ENCODE data around the gene PSMA6.

PSMA6 gene

DNA sequence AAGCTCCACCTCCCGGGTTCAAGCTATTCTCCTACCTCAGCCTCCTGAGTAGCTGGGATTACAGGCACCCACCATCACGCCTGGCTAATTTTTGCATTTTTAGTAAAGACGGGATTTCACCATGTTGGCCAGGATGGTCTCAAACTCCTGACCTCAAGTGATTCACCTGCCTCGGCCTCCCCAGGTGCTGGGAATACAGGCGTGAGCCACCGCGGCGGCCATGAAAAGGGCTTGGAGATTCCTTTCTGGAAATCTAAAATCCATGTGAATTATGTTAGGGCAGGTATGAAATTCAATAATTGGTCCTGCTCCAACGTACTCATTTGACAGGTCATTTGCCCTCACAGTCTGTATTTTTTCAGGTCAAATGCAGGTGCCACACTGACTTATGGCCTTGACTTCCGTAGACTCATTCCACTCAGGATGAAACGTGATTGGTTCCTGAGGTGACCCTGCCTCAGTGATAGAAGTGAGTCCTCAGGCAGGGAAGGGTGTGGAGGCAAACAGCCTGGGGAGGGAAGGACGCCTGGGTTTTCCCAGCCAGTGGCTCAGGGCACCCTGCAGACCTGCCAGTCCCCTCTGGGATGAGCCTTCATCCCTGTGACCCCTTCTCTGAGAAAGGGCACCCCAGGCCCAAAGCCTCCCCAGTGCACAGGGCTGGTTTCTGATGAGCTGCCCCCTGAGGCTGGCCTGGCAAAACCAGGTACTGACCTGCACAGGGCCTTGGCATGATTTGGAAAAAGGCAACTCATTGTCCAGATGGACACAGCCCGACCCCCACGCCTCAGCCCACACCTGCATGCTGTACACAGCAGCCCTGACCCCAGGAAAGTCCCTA, 48.7 kb downstream of the PSMA6 start:
- peak overlapping the region; percentile 16 for H4K8ac ChIP-seq (ENCODE audit: low read depth, low read length)
- peaks cover 25% of the 10 kb centered on the region for H3K79me1 ChIP-seq (ENCODE audit: low read length)
- no peaks in the 10 kb centered on the region for H3K36me3 ChIP-seq (ENCODE audit: control insufficient read depth in 1 of 2, insufficient read depth in 2 of 2, low read length in 2 of 2)
- H2BK12ac ChIP-seq (ENCODE audit: low read length), result peak overlapping the region; percentile 21
- no peak overlapping the region for H2AFZ ChIP-seq (ENCODE audit: insufficient read depth, low read length, poor library complexity)
- WGBS (ENCODE audit: extremely low coverage, insufficient coverage, insufficient read length), result no CpG with 5 or more reads among the region's 14 CpGs
- H2BK5ac ChIP-seq (ENCODE audit: low read depth, low read length, poor library complexity), result no peak overlapping the region
- H2AK5ac ChIP-seq (ENCODE audit: low read length), result no peak overlapping the region
- H4K91ac ChIP-seq (ENCODE audit: low read depth, low read length), result peak overlapping the region; percentile 53
- DNase-seq, result no peak
- H3K9ac ChIP-seq (ENCODE audit: low read length), result no peak overlapping the region
- H4K12ac ChIP-seq (ENCODE audit: low read depth, low read length), result no peak overlapping the region
- no peak overlapping the region for H3K23ac ChIP-seq (ENCODE audit: low read length)
- H3K18ac ChIP-seq (ENCODE audit: low read length), result no peak overlapping the region
- H2BK120ac ChIP-seq (ENCODE audit: insufficient read depth, low read length, poor library complexity), result no peak overlapping the region
- H3K4me3 ChIP-seq (ENCODE audit: low read depth, low read length), result no peak overlapping the region
- H3K4me1 ChIP-seq (ENCODE audit: control insufficient read depth in 1 of 2, insufficient read depth in 2 of 2, low read length in 2 of 2), result peaks cover 27 to 32% of the 10 kb centered on the region in 2 experiments
- H3K14ac ChIP-seq (ENCODE audit: low read length), result peak overlapping the region; percentile 4
- H3K4me2 ChIP-seq (ENCODE audit: low read length), result no peak overlapping the region
- H3K27ac ChIP-seq (ENCODE audit: low read depth, low read length), result no peak overlapping the region
- no peaks in the 10 kb centered on the region for H3K9me3 ChIP-seq (ENCODE audit: insufficient read depth, low read depth, low read length)
- peaks cover 6% of the 10 kb centered on the region for H3K79me2 ChIP-seq (ENCODE audit: control insufficient read depth, insufficient read depth, low read length, poor library complexity)
- H3K4ac ChIP-seq (ENCODE audit: low read depth, low read length), result no peak overlapping the region
- H3K27me3 ChIP-seq (ENCODE audit: insufficient read depth, low read length), result no peaks in the 10 kb centered on the region

DNA sequence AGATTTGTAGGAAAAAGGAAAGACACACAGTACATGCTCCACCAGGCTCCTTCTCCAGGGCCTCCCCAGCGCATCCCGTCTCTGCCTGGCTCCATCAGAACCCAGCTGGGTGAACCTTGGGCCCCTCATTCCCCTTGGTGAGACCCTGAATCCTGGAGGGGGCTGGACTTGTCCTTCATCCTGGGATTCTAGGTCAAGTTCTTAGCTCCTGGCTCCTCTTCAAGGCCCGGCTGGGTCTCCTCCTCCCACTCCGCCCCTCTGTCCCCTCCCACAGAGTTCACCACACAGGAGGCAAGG, 49.2 kb downstream of the PSMA6 start:
- H3K27me3 ChIP-seq (ENCODE audit: insufficient read depth, low read length), result no peaks in the 10 kb centered on the region

DNA sequence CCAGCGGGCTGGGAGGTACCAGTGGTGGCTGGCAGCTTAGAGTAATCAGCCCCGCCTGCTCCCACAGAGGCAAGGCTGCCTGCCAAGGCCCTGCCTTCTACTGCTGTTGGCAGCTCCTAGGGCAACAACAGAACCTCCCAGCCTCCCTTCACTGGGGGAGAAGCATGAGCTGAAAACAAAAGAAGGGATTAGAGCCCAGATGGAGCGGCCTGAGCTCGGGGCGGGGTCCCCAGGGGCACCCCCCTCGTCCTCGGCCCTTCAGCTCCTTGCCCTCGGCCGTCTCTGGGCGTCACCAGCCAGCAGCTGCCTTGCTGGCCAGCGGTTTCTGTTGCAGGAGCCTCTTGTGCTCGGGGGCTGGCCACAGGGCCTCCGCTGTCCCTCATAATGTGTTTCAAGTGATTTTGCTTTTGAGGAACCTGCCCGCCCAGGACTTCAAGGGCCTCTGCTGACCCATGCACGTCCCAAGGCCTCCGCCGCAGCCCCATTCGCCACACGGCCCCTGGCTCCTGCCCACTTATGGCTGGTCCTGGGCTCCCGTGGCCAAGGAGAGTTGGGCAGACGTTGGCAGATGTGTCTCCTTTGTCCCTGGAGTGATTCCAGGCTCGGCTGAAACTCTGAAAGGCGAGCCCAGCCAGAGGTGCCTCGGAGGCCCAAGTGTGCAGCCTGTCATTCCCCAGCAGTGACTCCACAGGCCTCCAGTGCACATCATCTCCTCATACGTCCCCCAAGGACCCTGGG, 49.7 kb downstream of the PSMA6 start:
- peak overlapping the region; percentile 66 for H3K14ac ChIP-seq (ENCODE audit: low read length)
- H3K4me3 ChIP-seq (ENCODE audit: low read depth, low read length), result no peak overlapping the region
- H3K27ac ChIP-seq (ENCODE audit: low read depth, low read length), result peak overlapping the region; percentile 5
- no CpG with 5 or more reads among the region's 25 CpGs for WGBS (ENCODE audit: extremely low coverage, insufficient coverage, insufficient read length)
- H2BK12ac ChIP-seq (ENCODE audit: low read length), result peak overlapping the region; percentile 64
- H3K79me2 ChIP-seq (ENCODE audit: control insufficient read depth, insufficient read depth, low read length, poor library complexity), result peaks cover 5% of the 10 kb centered on the region
- H3K9me3 ChIP-seq (ENCODE audit: insufficient read depth, low read depth, low read length), result no peaks in the 10 kb centered on the region
- H3K4me2 ChIP-seq (ENCODE audit: low read length), result no peak overlapping the region
- peak overlapping the region; percentile 6 for H3K18ac ChIP-seq (ENCODE audit: low read length)
- H2AFZ ChIP-seq (ENCODE audit: insufficient read depth, low read length, poor library complexity), result peak overlapping the region; percentile 73
- H4K12ac ChIP-seq (ENCODE audit: low read depth, low read length), result peak overlapping the region; percentile 20
- peak overlapping the region; percentile 15 for H2BK5ac ChIP-seq (ENCODE audit: low read depth, low read length, poor library complexity)
- H4K8ac ChIP-seq (ENCODE audit: low read depth, low read length), result peak overlapping the region; percentile 3
- H3K4me1 ChIP-seq (ENCODE audit: control insufficient read depth in 1 of 2, insufficient read depth in 2 of 2, low read length in 2 of 2), result peaks cover 22 to 27% of the 10 kb centered on the region in 2 experiments
- no peak overlapping the region for H3K4ac ChIP-seq (ENCODE audit: low read depth, low read length)
- peak; percentile 32 to 68 for DNase-seq
- peak overlapping the region; percentile 53 for H4K91ac ChIP-seq (ENCODE audit: low read depth, low read length)
- no peaks in the 10 kb centered on the region for H3K27me3 ChIP-seq (ENCODE audit: insufficient read depth, low read length)
- peaks cover 21% of the 10 kb centered on the region for H3K79me1 ChIP-seq (ENCODE audit: low read length)
- H2AK5ac ChIP-seq (ENCODE audit: low read length), result peak overlapping the region; percentile 0
- no peak overlapping the region for H3K9ac ChIP-seq (ENCODE audit: low read length)
- H3K23ac ChIP-seq (ENCODE audit: low read length), result no peak overlapping the region
- H2BK120ac ChIP-seq (ENCODE audit: insufficient read depth, low read length, poor library complexity), result peak overlapping the region; percentile 7
- no peaks in the 10 kb centered on the region for H3K36me3 ChIP-seq (ENCODE audit: control insufficient read depth in 1 of 2, insufficient read depth in 2 of 2, low read length in 2 of 2)

More for the DNA sequence above, 49.2 kb downstream of the PSMA6 start:
- peaks cover 22% of the 10 kb centered on the region for H3K79me1 ChIP-seq (ENCODE audit: low read length)
- H3K36me3 ChIP-seq (ENCODE audit: control insufficient read depth in 1 of 2, insufficient read depth in 2 of 2, low read length in 2 of 2), result no peaks in the 10 kb centered on the region
- H4K12ac ChIP-seq (ENCODE audit: low read depth, low read length), result no peak overlapping the region
- H3K23ac ChIP-seq (ENCODE audit: low read length), result no peak overlapping the region
- peak overlapping the region; percentile 64 for H2BK12ac ChIP-seq (ENCODE audit: low read length)
- H3K79me2 ChIP-seq (ENCODE audit: control insufficient read depth, insufficient read depth, low read length, poor library complexity), result peaks cover 5% of the 10 kb centered on the region
- H2AFZ ChIP-seq (ENCODE audit: insufficient read depth, low read length, poor library complexity), result no peak overlapping the region
- peak overlapping the region; percentile 7 for H2BK120ac ChIP-seq (ENCODE audit: insufficient read depth, low read length, poor library complexity)
- no peak overlapping the region for H3K27ac ChIP-seq (ENCODE audit: low read depth, low read length)
- peak overlapping the region; percentile 0 for H2AK5ac ChIP-seq (ENCODE audit: low read length)
- H3K14ac ChIP-seq (ENCODE audit: low read length), result peak overlapping the region; percentile 66
- peaks cover 24 to 29% of the 10 kb centered on the region in 2 experiments for H3K4me1 ChIP-seq (ENCODE audit: control insufficient read depth in 1 of 2, insufficient read depth in 2 of 2, low read length in 2 of 2)
- peak overlapping the region; percentile 53 for H4K91ac ChIP-seq (ENCODE audit: low read depth, low read length)
- DNase-seq, result no peak
- H3K9me3 ChIP-seq (ENCODE audit: insufficient read depth, low read depth, low read length), result no peaks in the 10 kb centered on the region
- H3K4me3 ChIP-seq (ENCODE audit: low read depth, low read length), result no peak overlapping the region
- H3K4me2 ChIP-seq (ENCODE audit: low read length), result no peak overlapping the region
- peak overlapping the region; percentile 15 for H2BK5ac ChIP-seq (ENCODE audit: low read depth, low read length, poor library complexity)
- H3K18ac ChIP-seq (ENCODE audit: low read length), result no peak overlapping the region
- H3K9ac ChIP-seq (ENCODE audit: low read length), result no peak overlapping the region
- no CpG with 5 or more reads among the region's 4 CpGs for WGBS (ENCODE audit: extremely low coverage, insufficient coverage, insufficient read length)
- no peak overlapping the region for H3K4ac ChIP-seq (ENCODE audit: low read depth, low read length)
- H4K8ac ChIP-seq (ENCODE audit: low read depth, low read length), result no peak overlapping the region

DNA sequence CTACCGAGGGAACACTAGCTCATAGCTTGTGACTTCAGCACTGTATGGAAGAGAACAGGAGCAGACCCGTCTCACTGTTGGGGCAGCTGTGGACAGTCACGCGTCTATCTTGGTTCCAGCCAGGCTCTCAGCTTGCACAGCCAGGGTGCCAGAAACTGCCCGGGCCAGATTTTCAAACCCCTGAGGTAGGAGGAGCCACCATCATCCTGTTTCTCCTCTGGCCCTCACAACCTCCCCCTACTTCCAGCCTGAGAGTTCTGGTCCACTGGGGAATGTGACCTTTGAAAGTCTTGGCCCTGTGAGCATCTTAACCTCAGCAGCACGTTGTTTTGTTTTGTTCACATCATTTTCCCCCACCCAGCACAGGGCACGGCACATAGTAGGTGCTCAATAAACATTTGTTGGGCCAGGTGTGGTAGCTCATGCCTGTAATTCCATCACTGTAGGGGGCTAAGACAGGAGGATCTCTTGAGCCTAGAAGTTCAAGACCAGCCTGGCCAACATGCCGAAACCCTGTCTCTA, 50.4 kb downstream of the PSMA6 start:
- Histone ChIP-seq H2BK120ac (ENCODE audit: insufficient read depth, low read length, poor library complexity) (peak overlapping the region; percentile 7), H3K4me1 (ENCODE audit: control insufficient read depth in 1 of 2, insufficient read depth in 2 of 2, low read length in 2 of 2) (peaks cover 20 to 25% of the 10 kb centered on the region in 2 experiments), H3K9me3 (ENCODE audit: insufficient read depth, low read depth, low read length) (no peaks in the 10 kb centered on the region), H3K4me2 (ENCODE audit: low read length) (no peak overlapping the region), H3K79me1 (ENCODE audit: low read length) (peaks cover 14% of the 10 kb centered on the region), H3K27ac (ENCODE audit: low read depth, low read length) (peak overlapping the region; percentile 5), H4K12ac (ENCODE audit: low read depth, low read length) (peak overlapping the region; percentile 6), H2AK5ac (ENCODE audit: low read length) (peak overlapping the region; percentile 0), H3K18ac (ENCODE audit: low read length) (peak overlapping the region; percentile 6), H4K91ac (ENCODE audit: low read depth, low read length) (peak overlapping the region; percentile 53), H3K27me3 (ENCODE audit: insufficient read depth, low read length) (no peaks in the 10 kb centered on the region), H3K9ac (ENCODE audit: low read length) (no peak overlapping the region), H3K14ac (ENCODE audit: low read length) (peak overlapping the region; percentile 66), H2AFZ (ENCODE audit: insufficient read depth, low read length, poor library complexity) (peak overlapping the region; percentile 73), H4K8ac (ENCODE audit: low read depth, low read length) (peak overlapping the region; percentile 3), H3K23ac (ENCODE audit: low read length) (no peak overlapping the region), H3K4me3 (ENCODE audit: low read depth, low read length) (no peak overlapping the region), H3K4ac (ENCODE audit: low read depth, low read length) (no peak overlapping the region), H2BK12ac (ENCODE audit: low read length) (peak overlapping the region; percentile 64), H2BK5ac (ENCODE audit: low read depth, low read length, poor library complexity) (peak overlapping the region; percentile 15), H3K79me2 (ENCODE audit: control insufficient read depth, insufficient read depth, low read length, poor library complexity) (peaks cover 2% of the 10 kb centered on the region), H3K36me3 (ENCODE audit: control insufficient read depth in 1 of 2, insufficient read depth in 2 of 2, low read length in 2 of 2) (no peaks in the 10 kb centered on the region)
- peak in 1 of 2 donors; percentile 37 for DNase-seq
- WGBS (ENCODE audit: extremely low coverage, insufficient coverage, insufficient read length), result no CpG with 5 or more reads among the region's 8 CpGs
